ENCODE measurements around the gene NOL4L.

The NOL4L gene

DNA sequence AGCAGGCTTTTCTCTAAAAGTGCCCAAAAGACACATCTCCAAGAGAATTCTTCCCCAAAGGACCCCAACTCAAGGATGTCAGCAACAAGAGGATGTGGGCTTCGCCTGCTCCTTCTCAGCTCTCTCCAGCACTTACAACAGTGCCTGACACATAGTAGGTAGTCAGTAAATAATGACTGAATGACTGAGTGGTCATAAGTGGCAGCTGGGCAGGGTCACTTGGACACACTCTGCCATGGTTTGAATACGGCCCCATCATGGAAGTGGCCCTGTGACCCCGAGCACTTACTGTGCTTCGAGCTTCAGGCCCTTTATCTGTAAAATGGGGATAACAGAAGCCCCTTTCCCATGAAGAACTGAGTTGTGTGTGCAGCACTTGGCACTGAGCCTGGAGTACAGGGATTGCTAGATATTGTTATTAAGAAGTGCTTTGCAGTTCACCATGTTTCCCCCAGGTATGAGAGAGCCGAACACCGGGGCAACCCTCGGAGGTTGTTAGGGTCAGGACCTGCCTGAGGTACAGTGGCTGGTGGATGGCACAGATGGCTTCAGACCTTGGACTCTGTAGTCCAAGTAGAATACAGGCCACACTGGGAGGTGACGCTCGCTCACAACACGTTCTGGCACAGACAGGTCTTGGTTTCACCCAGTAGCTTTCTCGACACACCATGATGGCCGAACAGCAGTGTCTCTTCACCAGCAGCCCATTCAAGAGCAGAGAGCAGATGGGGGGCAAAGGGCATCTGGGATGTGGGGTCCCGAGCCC, 56.0 kb downstream of the NOL4L start:
- no peak for ATAC-seq (replicated peaks)
- no peak overlapping the region for H3K4me3 Mint-ChIP-seq

GRCh38 chr20:32528171-32528891, 56.8 kb downstream of the NOL4L start:
- Mint-ChIP-seq H3K4me3 (no peak overlapping the region), H3K4me1 (ENCODE audit: low read depth in 2 of 2) (peaks cover 51 to 70% of the 10 kb centered on the region in 2 donors), H3K36me3 (ENCODE audit: insufficient read depth) (peaks cover 12% of the 10 kb centered on the region), H3K27me3 (no peaks in the 10 kb centered on the region), H3K9me3 (no peaks in the 10 kb centered on the region), H3K27ac (peak overlapping the region; percentile 84 to 94)
- ATAC-seq (replicated peaks): no peak
- DNase-seq: no peak

More for the DNA sequence above, 56.0 kb downstream of the NOL4L start:
- Mint-ChIP-seq H3K4me1 (ENCODE audit: low read depth in 2 of 2) (peaks cover 48 to 74% of the 10 kb centered on the region in 2 donors), H3K27ac (peak overlapping the region; percentile 59 to 84), H3K27me3 (no peaks in the 10 kb centered on the region), H3K36me3 (ENCODE audit: insufficient read depth) (peaks cover 12% of the 10 kb centered on the region), H3K9me3 (no peaks in the 10 kb centered on the region)
- no peak for DNase-seq

GRCh38 chr20:32527447-32528055, 57.6 kb downstream of the NOL4L start:
- no peak for DNase-seq
- Mint-ChIP-seq H3K4me3 (peak overlapping the region in 1 of 2 donors; percentile 31), H3K4me1 (ENCODE audit: low read depth in 2 of 2) (peaks cover 58 to 68% of the 10 kb centered on the region in 2 donors), H3K36me3 (ENCODE audit: insufficient read depth) (peaks cover 12% of the 10 kb centered on the region), H3K27ac (peak overlapping the region; percentile 84 to 94), H3K9me3 (no peaks in the 10 kb centered on the region), H3K27me3 (no peaks in the 10 kb centered on the region)
- no peak for ATAC-seq (replicated peaks)

- Mint-ChIP-seq H3K4me1 (ENCODE audit: low read depth in 2 of 2) (peaks cover 58 to 68% of the 10 kb centered on the region in 2 donors), H3K4me3 (peak overlapping the region in 1 of 2 donors; percentile 31), H3K9me3 (no peaks in the 10 kb centered on the region), H3K27me3 (no peaks in the 10 kb centered on the region), H3K36me3 (ENCODE audit: insufficient read depth) (peaks cover 12% of the 10 kb centered on the region), H3K27ac (peak overlapping the region; percentile 84 to 94)
- no peak for ATAC-seq (replicated peaks)
- DNase-seq: no peak
Measured at GRCh38 chr20:32527052-32527446, 58.1 kb downstream of the NOL4L start.

GRCh38 chr20:32526541-32526940, 58.6 kb downstream of the NOL4L start:
- Mint-ChIP-seq H3K4me1 (ENCODE audit: low read depth in 2 of 2) (peaks cover 60 to 63% of the 10 kb centered on the region in 2 donors), H3K27ac (peak overlapping the region; percentile 84 to 94), H3K36me3 (ENCODE audit: insufficient read depth) (peaks cover 13% of the 10 kb centered on the region), H3K4me3 (no peak overlapping the region), H3K9me3 (no peaks in the 10 kb centered on the region), H3K27me3 (no peaks in the 10 kb centered on the region)
- DNase-seq (no peak), ATAC-seq (replicated peaks) (no peak)

DNA sequence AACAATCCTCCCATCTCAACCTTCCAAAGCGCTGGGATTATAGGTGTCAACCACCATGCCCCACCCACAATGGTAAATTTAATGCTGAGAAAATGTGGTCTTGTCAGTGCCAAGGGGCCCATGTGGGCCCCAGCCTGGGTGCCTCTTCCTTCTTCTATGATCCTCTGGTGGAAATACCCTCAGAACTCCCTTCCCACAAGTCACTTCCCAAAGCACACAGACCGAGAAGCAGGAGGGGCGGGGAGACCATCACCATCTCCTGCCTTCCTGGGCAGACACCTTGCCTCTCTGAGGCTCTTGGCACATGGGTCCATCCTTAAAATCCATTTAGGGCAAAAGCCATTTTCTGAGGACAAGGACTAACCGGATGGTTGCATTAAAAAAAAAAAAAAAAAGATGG, 59.0 kb downstream of the NOL4L start:
- no peaks in the 10 kb centered on the region for H3K27me3 Mint-ChIP-seq
- peak overlapping the region in 1 of 2 donors; percentile 7 for H3K4me3 Mint-ChIP-seq
- DNase-seq (no peak), ATAC-seq (replicated peaks) (no peak)
- peaks cover 60 to 63% of the 10 kb centered on the region in 2 donors for H3K4me1 Mint-ChIP-seq (ENCODE audit: low read depth in 2 of 2)
- H3K36me3 Mint-ChIP-seq (ENCODE audit: insufficient read depth): peaks cover 16% of the 10 kb centered on the region
- H3K27ac Mint-ChIP-seq: peak overlapping the region; percentile 84 to 94
- H3K9me3 Mint-ChIP-seq: no peaks in the 10 kb centered on the region

GRCh38 chr20:32524829-32525501, 60.2 kb downstream of the NOL4L start:
- H3K4me1 Mint-ChIP-seq (ENCODE audit: low read depth in 2 of 2): peaks cover 57 to 60% of the 10 kb centered on the region in 2 donors
- H3K36me3 Mint-ChIP-seq (ENCODE audit: insufficient read depth): peaks cover 19% of the 10 kb centered on the region
- H3K9me3 Mint-ChIP-seq: no peaks in the 10 kb centered on the region
- DNase-seq (no peak), ATAC-seq (replicated peaks) (no peak)
- H3K27ac Mint-ChIP-seq: peak overlapping the region; percentile 74 to 94
- no peaks in the 10 kb centered on the region for H3K27me3 Mint-ChIP-seq
- no peak overlapping the region for H3K4me3 Mint-ChIP-seq

- ATAC-seq (replicated peaks): no peak
- H3K4me3 Mint-ChIP-seq: no peak overlapping the region
- peaks cover 26% of the 10 kb centered on the region for H3K36me3 Mint-ChIP-seq (ENCODE audit: insufficient read depth)
- H3K27ac Mint-ChIP-seq: peak overlapping the region; percentile 74 to 84
- DNase-seq: no peak
- H3K9me3 Mint-ChIP-seq: no peaks in the 10 kb centered on the region
- H3K27me3 Mint-ChIP-seq: no peaks in the 10 kb centered on the region
- peaks cover 46 to 57% of the 10 kb centered on the region in 2 donors for H3K4me1 Mint-ChIP-seq (ENCODE audit: low read depth in 2 of 2)
Measured at GRCh38 chr20:32523613-32524213, 61.4 kb downstream of the NOL4L start.

DNA sequence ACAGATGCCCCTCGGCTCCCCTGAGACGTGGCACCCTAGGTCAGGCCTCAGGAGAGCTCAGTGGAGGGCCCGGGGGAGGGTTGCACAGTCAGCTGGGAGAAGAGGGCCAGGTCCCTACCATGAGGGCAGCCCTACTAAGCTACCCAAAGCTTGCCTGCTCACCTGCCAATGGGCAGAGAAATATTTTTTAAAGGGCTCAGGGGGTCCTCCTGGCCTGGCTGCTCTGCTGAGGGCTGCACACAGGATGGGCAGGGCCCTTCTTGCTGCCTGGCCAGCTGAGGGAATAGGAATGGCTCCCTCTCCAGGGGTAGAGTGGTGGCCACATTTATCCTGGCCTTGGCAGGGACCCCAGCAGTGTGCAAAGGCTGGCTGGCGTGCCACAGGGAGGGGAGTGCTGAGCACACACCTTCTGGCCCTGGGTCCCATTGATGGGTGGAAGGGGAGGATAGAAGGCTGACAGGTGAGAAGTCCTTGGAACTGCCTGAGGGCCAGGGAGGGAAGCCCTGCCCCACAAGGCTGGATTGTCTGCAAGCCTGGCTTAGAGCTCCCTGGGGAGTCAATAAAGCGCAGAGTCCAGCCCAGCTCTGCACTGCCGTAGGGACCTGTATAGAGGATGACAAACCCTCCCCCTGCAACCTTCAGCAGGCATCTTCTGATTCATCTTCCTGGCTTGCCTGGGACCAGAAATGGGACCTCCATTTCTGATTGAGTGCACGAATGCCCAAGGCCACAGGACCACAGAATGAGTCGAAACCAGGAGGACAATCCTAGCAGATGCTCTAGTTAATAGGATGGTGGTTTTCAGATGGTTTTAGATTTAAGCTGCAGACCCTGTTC, 62.1 kb downstream of the NOL4L start:
- Mint-ChIP-seq H3K4me3 (peak overlapping the region in 1 of 2 donors; percentile 29), H3K9me3 (no peaks in the 10 kb centered on the region), H3K27me3 (no peaks in the 10 kb centered on the region), H3K27ac (peak overlapping the region; percentile 60 to 84), H3K4me1 (ENCODE audit: low read depth in 2 of 2) (peaks cover 41 to 52% of the 10 kb centered on the region in 2 donors), H3K36me3 (ENCODE audit: insufficient read depth) (peaks cover 31% of the 10 kb centered on the region)
- ATAC-seq (replicated peaks): peak; percentile 13
- no peak for DNase-seq

DNA sequence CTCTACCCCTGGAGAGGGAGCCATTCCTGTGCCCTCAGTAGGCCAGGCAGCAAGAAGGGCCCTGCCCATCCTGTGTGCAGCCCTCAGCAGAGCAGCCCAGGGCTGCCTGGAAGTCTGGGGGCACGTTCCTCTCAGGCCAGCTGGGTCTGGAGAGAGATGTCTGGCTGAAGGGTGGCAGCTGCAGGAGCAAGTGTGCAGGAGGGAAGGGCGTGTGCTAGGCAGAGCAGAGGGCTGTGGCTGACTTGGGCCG, 62.7 kb downstream of the NOL4L start:
- ATAC-seq (replicated peaks) (peak; percentile 35), DNase-seq (no peak)
- Mint-ChIP-seq H3K27me3 (no peaks in the 10 kb centered on the region), H3K4me3 (peak overlapping the region; percentile 10 to 29), H3K36me3 (ENCODE audit: insufficient read depth) (peaks cover 33% of the 10 kb centered on the region), H3K9me3 (no peaks in the 10 kb centered on the region), H3K4me1 (ENCODE audit: low read depth in 2 of 2) (peaks cover 37 to 53% of the 10 kb centered on the region in 2 donors), H3K27ac (peak overlapping the region; percentile 59 to 84)

DNA sequence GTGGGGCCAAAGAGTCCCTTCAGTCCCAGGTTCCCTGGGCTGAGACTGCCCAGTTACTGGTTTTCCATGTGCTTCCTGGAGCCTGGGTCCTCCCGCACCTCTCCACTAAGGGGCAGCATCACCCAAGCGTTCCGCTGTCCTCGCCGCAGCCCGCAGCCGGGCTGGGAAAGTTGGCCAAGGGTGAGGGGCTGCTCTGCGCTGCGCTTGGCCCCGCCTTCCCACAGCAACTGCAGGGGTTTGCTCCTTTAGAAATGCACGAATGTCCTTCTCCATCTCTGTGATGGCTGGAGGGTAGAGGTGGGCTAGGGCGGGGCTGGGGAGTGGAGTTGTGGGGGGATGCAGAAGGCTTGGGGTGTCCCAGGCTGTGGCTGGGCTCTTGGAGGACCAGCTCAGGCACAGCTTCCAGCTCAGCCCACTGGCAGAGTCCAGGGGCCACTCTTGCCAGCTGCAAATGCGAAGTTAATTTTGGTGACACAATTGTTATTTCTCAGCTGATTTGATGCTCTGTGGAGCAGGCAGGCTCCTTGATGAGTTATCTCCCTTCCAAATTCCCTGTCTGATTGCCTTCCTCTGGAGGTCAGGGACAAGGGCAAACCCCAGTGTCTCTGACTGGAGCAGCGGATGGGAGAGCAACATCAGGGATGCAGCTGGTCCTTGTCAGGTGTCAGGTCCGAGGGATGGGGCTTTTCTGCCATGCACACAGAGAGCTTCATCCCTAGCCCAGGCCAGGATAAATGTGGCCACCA, 63.2 kb downstream of the NOL4L start:
- H3K4me3 Mint-ChIP-seq: peak overlapping the region; percentile 10 to 29
- H3K36me3 Mint-ChIP-seq (ENCODE audit: insufficient read depth): peaks cover 34% of the 10 kb centered on the region
- no peaks in the 10 kb centered on the region for H3K27me3 Mint-ChIP-seq
- peak overlapping the region; percentile 59 to 84 for H3K27ac Mint-ChIP-seq
- no peaks in the 10 kb centered on the region for H3K9me3 Mint-ChIP-seq
- H3K4me1 Mint-ChIP-seq (ENCODE audit: low read depth in 2 of 2): peaks cover 32 to 48% of the 10 kb centered on the region in 2 donors
- DNase-seq: peak; percentile 53 to 60 (median 59)
- ATAC-seq (replicated peaks): peak; percentile 86

DNA sequence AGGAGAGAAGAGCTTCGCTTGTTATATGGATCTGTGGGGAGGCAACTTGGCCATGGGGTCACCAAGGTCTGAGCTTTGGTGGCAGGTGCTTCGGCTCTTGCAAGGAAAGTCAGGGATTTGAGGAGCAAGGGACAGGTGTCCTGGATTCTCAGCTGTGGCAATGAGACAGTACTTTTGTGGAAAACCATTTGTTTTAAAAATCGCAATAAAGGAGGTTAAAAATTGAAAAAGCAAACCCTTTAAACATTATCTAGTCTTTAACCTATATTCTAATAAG, 64.3 kb downstream of the NOL4L start:
- Mint-ChIP-seq H3K4me3 (no peak overlapping the region), H3K4me1 (ENCODE audit: low read depth in 2 of 2) (peaks cover 22 to 45% of the 10 kb centered on the region in 2 donors), H3K27me3 (no peaks in the 10 kb centered on the region), H3K9me3 (no peaks in the 10 kb centered on the region), H3K36me3 (ENCODE audit: insufficient read depth) (peaks cover 34% of the 10 kb centered on the region), H3K27ac (no peak overlapping the region)
- ATAC-seq (replicated peaks) (no peak), DNase-seq (no peak)

Data from effector memory CD8-positive, alpha-beta T cell (primary cell).